Measurements from ENCODE around the gene ZC3H12A. TPM values are rescaled to one million over a fixed set of nuclear protein-coding genes. Genes with fewer than 3 reads are reported as not detected.
"Not testable (repeated sequence)": the region's sequence is repeated elsewhere in the genome, so short reads cannot be mapped to it uniquely, and the experiment has no call there.

ZC3H12A gene
- total and polyA plus RNA-seq, 2 of the 4 experiments (the other 2 are of a cell fraction) = 3.8 to 14.2 TPM

- H3K9me3 ChIP-seq (ENCODE audit: control insufficient read depth, insufficient read depth, low read length); BruUV-seq (replicated peaks); H3K4me1 ChIP-seq (ENCODE audit: control insufficient read depth, insufficient read depth, low read length); H2BK20ac ChIP-seq (ENCODE audit: low read depth, low read length); H4K5ac ChIP-seq (ENCODE audit: low read depth, low read length); H3K27me3 ChIP-seq (ENCODE audit: control insufficient read depth, insufficient read depth, low read length); H3K4me3 ChIP-seq (ENCODE audit: insufficient read depth, low read depth, low read length); H2AK9ac ChIP-seq (replicated peaks; ENCODE audit: low read depth, low read length, poor library complexity); H3K9ac ChIP-seq (ENCODE audit: low read depth, low read length); H4K91ac ChIP-seq (ENCODE audit: insufficient read depth, low read depth, low read length); intact Hi-C loops (cut with micrococcal nuclease); H3K27ac ChIP-seq (ENCODE audit: insufficient read depth, low read length); H3K56ac ChIP-seq (ENCODE audit: extremely low read depth, insufficient read depth, low read length); H2BK120ac ChIP-seq (ENCODE audit: low read depth, low read length); dilution Hi-C loops (cut with HindIII; ENCODE audit: low sequenced_read_pairs, unreplicated experiment); H4K20me1 ChIP-seq (ENCODE audit: insufficient read depth, low read length); H3K4ac ChIP-seq (ENCODE audit: low read depth, low read length); CTCF ChIA-PET; H3K36me3 ChIP-seq (ENCODE audit: control insufficient read depth, insufficient read depth, low read length); H4K8ac ChIP-seq (ENCODE audit: low read depth in 2 of 2, low read length in 2 of 2); H2AFZ ChIP-seq (replicated peaks; ENCODE audit: low read length, poor library complexity); H2BK15ac ChIP-seq (ENCODE audit: low read depth, low read length); H3K14ac ChIP-seq (replicated peaks; ENCODE audit: low read depth, low read length); in situ Hi-C loops (cut with MboI; ENCODE audit: low sequenced_read_pairs); DNase-seq; H3K4me2 ChIP-seq (ENCODE audit: low read depth, low read length); H2BK5ac ChIP-seq (ENCODE audit: low read depth, low read length, poor library complexity, severe bottlenecking); ATAC-seq (ENCODE audit: low read depth); H3K18ac ChIP-seq (ENCODE audit: low read depth, low read length); H3K23ac ChIP-seq (ENCODE audit: low read depth, low read length); POLR2A ChIA-PET (ENCODE audit: unreplicated experiment); H3K79me1 ChIP-seq (ENCODE audit: low read depth in 1 of 2, low read length in 2 of 2); H2AK5ac ChIP-seq (ENCODE audit: low read depth, low read length); H3K9me1 ChIP-seq (ENCODE audit: insufficient read depth, low read length): not testable (repeated sequence)
- 91% methylated on average over 9 of the region's 15 CpGs; no CpG with 5 or more reads in 1 of the 2 experiments for WGBS, 2 experiments (ENCODE audit: extremely low coverage in 2 of 2, insufficient read length in 1 of 2)
Measured at GRCh38 chr1:37518929-37519328, 44.5 kb downstream of the ZC3H12A start.

Data from IMR-90 (cell line).